Activated CD4-positive, alpha-beta T cell treated with anti-CD3 and anti-CD28 coated beads, Interleukin-2, amount 50 U/mL, for 4 hours (primary cell): ENCODE data around the gene WFIKKN1.
A peak's percentile ranks its signal among the peaks of the same experiment; 100 is the strongest.

Source experiments
- DNase-seq, 2 experiments: peaks; one replicate each; pipeline ENCODE4 v3.0.0-alpha.2; 2020

WFIKKN1 gene

DNA sequence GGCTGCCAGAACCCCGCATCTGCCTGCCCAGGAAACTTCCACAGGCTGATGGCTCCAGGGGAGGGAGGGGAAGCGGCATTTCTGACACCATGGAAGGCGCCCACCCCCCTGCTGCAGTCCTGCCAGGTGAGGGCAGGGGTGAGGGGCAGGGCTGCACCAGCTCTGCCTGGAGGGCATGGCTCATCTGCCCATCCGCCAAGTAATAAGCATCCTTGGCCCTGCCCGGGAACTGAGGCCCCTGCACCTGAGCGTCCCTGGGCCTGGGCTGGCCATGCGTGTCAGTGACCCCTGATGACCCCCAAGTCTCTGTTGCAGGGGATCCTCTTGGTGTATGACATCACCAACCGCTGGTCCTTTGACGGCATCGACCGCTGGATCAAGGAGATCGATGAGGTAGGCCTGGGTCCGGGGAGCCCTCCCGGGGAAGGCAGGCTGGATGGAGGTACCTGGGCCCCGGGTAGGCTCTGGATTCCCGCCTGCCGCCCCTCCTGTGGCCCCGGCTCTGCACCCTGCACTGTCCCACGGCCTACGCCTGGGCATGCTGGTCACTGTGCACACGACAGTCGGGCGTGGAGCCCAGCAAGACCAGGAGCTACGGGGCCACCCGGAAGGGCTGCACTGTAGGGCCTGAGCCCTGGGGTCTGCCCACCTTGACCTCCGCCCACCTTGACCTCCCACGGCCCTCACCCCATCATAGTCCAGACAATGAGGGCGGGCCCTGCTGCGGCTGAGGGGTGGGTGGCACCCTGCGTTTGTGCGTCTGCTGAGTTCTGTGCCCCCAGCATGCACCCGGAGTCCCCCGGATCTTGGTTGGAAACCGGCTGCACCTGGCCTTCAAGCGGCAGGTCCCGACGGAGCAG lies 5.4 kb upstream of the WFIKKN1 start:
- DNase-seq: no peak

DNA sequence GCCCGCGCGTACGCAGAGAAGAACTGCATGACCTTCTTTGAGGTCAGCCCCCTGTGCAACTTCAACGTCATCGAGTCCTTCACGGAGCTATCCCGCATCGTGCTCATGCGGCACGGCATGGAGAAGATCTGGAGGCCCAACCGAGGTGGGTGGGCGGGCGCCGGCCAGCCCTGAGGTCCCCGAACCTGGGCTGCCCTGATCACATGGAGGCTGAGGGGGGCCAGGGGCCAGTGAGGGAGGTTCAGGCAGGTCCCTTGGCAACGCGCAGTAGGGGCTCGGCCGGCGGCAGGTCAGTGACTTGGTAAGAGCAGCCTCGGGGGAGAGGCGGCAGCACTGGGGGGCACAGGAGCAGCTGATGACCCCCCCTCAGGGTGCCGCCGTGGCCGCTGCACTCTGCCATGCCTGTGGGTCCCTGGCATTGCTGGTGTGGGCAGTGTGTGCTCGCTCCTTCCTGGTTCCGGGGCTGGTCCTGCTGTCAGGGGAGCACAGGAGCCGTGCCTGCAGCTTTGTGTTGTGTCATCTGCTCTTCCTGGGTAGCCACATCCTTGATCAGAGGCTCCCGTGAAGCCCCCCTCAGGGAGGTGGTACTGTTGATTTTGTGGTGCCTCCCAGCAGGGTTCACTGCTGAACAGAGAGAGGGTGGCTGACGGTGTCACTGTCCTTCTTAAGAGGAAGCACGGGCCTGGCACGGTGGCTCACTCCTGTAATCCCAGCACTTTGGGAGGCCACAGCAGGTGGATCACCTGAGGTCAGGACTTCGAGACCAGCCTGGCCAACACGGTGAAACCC lies 4.6 kb upstream of the WFIKKN1 start:
- no peak for DNase-seq

DNA sequence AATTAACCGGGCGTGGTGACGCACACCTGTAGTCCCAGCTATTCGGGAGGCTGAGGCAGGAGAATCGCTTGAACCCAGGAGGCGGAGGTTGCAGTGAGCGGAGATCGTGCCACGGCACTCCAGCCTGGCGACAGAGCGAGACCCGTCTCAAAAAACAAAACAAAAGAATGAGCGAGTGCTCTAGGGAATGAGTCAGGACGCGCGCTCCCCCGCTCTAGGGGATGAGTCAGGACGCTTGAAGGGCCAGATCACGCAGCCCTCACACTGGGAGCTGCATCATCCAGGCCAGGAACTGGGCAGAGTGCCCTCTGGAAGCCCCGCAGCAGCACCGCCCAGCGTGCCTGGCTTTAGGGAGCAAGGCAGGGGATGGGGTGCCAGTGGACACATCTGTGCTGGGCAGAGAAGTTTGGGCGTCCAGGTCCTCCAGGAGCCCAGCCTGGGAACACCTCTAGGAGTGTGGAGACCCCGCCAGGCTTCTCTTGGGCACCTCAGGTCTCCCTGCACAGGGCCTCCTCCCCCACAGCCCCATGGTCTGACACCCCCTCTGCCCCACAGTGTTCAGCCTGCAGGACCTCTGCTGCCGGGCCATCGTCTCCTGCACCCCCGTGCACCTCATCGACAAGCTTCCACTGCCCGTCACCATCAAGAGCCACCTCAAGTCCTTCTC lies 3.9 kb upstream of the WFIKKN1 start:
- no peak for DNase-seq

DNA sequence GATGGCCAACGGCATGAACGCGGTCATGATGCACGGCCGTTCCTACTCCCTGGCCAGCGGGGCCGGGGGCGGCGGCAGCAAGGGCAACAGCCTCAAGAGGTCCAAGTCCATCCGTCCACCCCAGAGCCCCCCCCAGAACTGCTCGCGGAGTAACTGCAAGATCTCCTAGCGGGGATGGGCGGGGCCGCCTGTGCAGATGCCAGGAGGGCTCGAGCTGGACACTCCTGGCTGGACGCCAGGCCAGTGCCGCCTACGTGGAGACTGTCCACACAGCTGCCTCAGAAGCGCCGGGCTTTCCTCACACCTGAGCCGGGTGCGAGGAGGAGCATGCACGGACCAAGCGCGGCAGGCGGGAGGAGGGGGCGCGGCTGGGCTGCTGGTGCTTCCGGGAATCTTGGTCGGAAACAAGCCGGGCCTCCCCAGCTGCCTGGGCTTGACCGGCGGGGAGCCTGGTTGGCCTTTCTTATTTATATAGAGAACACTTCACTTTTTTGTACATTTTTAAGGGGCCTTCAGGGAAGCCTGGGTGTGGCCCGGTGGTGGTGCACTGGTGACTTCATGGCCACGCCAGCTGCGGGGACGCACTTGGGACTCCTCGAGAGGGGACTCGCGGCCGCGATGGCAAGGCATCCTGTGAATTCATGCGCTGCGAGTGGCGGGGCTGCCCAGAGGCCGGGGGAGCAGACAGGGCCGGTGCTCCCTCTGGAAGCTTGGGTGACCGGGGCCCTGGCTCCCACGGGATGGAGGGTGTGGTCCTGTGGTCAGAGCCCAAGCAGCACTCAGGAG lies 3.1 kb upstream of the WFIKKN1 start:
- no peak for DNase-seq

DNA sequence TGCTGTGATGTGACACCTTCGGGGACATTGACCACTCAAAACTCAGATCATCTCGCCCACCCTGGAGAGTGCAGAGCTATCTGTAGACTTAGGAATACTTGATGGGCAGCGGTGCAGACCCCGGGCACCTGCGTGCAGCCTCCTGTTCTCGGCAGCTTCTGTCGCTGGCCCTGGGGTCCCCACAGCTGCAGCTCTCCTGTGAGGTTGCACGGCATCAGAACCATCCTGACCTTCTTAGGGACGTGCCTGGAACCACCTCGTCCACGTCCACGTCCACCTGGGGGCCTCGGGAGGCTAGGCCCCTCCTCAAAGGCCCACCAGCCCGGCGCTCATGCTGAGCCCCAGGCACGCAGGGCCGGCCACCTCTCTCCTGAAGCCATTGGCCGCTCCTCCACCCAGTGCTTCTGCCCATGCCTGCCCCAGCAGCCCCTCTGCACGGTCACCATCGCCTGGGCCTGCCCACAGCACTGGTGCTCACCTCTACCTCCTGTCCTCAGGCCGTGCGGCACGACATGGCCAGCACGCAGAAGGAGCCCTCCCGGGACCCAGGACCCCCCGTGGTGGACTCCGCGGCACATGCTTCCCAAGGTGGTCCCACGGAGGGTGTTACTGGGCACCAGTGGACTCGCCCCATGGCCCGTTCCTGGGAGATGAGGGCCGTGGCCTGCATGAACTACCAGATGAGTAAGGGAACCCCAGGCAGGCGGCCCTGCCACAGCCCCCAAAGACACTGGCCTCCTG lies 2.3 kb upstream of the WFIKKN1 start:
- DNase-seq: no peak

GRCh38 chr16:629185-629832 lies 1.5 kb upstream of the WFIKKN1 start:
- DNase-seq: no peak

- DNase-seq: no peak
Measured at GRCh38 chr16:629833-630248, 944 bp upstream of the WFIKKN1 start.

GRCh38 chr16:630249-630814 lies 453 bp upstream of the WFIKKN1 start:
- no peak for DNase-seq

- DNase-seq: no peak
Measured at GRCh38 chr16:631808-632358, 1.1 kb downstream of the WFIKKN1 start.

- DNase-seq: no peak
Measured at GRCh38 chr16:632486-633335, 1.9 kb downstream of the WFIKKN1 start.

- DNase-seq: no peak
Measured at GRCh38 chr16:633336-634050, 2.7 kb downstream of the WFIKKN1 start.

GRCh38 chr16:634051-634670 lies 3.4 kb downstream of the WFIKKN1 start:
- DNase-seq: no peak

DNA sequence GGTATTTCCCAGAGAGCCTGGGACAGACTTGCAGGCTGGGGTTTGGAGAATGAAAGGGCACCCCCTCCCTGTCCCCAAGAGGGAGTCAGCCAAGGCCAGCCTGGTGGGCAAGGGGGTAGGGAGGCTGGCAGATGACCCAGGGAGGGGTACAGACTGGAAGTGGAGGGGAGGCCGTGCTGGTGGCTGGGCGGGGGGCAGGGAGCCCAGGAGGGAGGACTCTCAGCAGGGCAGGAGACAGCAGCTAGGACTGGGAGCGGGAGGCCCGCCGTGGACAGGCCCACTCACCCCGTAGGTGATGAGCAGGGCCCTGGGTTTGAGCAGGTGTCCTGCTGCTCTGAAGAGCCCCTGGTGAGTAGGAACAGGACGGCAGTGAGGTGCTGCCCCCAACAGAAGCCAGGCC lies 4.2 kb downstream of the WFIKKN1 start:
- DNase-seq: no peak

- DNase-seq: no peak
Measured at GRCh38 chr16:635573-636205, 4.9 kb downstream of the WFIKKN1 start.

- DNase-seq: peak; percentile 89 to 91
Measured at GRCh38 chr16:636206-637080, 5.7 kb downstream of the WFIKKN1 start, which contains the start of gene METTL26. METTL26 (minus strand) TSS chr16:636305; CDS start chr16:636290, 15 bp downstream.

GRCh38 chr16:637081-638018 lies 6.6 kb downstream of the WFIKKN1 start:
- peak; percentile 86 to 88 for DNase-seq
